Activated CD8-positive, alpha-beta memory T cell treated with anti-CD3 and anti-CD28 coated beads for 24 hours (primary cell): Measurements from ENCODE around the gene SEPTIN5.

ENCODE experiments used
- DNase-seq: peaks from one replicate; pipeline ENCODE4 v3.0.0-alpha.2; 2020

SEPTIN5 gene

GRCh38 chr22:19735665-19736510 lies 21.6 kb downstream of the SEPTIN5 start:
- no peak for DNase-seq

DNA sequence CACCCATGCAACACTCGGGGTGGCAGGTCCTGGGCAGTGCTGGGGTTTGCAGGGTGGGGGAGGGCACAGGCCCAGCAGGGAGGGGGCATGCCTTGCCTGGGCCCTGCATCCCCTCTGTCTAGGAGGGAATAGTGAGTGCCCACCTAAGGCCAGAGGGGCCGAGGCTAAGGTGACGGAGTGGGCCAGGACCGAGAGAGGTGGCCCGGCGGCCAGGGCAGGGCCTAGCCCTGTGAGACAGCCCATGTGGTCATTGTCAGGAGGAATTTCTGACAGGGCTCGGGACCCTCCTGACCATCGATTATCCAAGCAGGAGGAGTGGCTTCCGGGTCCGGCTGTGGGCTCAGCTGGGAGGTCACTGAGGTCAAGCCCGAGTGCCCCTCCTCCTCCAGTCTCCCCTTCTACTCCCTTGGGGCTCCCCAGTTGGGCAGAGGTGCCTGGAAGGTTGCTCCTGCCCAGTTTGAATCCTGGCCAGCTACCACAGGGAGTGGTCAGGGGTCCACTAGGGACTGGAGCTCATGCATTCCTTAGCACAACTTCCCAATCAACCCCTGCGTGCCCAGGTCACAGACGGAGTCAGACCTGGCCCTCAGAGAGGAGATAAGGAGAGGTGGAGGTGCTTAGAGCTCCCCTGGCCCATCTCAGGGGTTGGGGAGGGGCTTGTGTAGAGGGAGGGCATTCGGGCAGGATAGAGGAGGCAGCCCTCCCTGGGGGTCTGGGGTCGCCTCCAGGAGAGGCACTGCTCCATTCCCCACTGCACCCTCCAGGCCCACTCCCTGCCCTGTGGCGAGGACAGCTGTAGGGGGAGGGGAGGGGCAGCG lies 23.8 kb downstream of the SEPTIN5 start:
- no peak for DNase-seq

- no peak for DNase-seq
Measured at GRCh38 chr22:19738664-19739447, 24.6 kb downstream of the SEPTIN5 start.

GRCh38 chr22:19739448-19739895 lies 25.2 kb downstream of the SEPTIN5 start:
- no peak for DNase-seq

GRCh38 chr22:19739911-19740449 lies 25.7 kb downstream of the SEPTIN5 start:
- DNase-seq: no peak

DNA sequence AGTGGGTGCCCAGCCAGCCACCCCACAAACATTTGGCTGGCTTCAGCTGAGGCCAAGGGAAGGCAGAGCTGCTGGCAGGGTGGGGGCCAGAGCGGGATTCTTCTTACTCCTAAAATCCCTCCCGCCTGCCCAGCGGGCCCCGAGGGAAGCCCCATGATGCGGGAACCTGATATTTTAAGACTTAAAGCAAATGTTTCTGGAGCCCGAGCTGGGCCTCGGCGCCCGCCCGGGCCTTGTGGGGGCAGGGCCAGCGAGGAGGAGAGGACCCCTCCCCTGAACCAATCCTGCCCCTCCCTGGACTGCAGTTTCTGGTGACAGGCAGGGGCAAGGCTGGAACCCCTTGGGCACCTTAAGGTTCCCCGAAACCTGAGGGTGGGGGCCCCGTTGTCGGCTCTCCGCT lies 26.3 kb downstream of the SEPTIN5 start:
- DNase-seq: no peak

DNA sequence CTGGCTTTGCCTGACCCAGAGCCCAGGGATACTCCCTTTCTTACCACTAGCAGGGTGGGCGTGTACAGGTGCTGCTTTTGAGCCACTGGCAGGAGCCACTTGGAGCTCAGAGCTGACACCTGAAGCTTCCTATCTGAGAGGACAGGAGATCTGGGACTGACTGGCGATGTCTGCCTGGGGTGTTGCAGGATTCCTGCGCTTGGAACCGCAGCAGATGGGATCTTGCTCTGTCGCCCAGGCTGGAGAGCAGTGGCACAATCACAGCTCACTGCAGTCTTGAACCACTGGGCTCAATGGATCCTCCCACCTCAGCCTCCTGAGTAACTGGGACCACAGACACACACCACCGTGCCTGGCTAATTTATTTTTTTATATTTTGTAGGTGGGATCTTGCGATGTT lies 26.8 kb downstream of the SEPTIN5 start:
- DNase-seq: no peak

GRCh38 chr22:19742160-19743066 lies 28.1 kb downstream of the SEPTIN5 start:
- no peak for DNase-seq

- no peak for DNase-seq
Measured at GRCh38 chr22:19743081-19743480, 28.8 kb downstream of the SEPTIN5 start.

GRCh38 chr22:19743651-19744050 lies 29.3 kb downstream of the SEPTIN5 start:
- DNase-seq: no peak

- no peak for DNase-seq
Measured at GRCh38 chr22:19744350-19745006, 30.2 kb downstream of the SEPTIN5 start.

- no peak for DNase-seq
Measured at GRCh38 chr22:19745155-19746101, 31.1 kb downstream of the SEPTIN5 start.

DNA sequence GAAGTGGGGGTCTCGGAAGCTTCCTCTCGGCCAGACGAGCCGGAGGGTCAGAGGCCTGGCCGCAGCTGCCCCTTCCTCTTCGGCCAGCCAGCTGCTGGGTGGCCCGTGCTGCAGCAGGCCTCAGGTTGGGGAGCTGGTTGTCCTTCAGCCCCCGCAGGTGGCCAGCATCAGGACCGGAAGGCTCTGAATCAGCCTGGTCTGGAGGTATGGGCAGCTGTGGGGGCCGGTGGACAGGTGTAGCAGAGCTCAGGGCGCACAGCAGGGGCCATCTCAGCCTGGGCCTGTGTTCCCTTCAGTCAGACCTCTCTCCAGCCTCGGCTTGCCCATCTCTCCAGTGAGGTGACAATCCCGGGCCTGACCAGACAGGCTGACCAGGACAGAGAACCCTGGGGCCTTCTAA lies 32.4 kb downstream of the SEPTIN5 start:
- no peak for DNase-seq

DNA sequence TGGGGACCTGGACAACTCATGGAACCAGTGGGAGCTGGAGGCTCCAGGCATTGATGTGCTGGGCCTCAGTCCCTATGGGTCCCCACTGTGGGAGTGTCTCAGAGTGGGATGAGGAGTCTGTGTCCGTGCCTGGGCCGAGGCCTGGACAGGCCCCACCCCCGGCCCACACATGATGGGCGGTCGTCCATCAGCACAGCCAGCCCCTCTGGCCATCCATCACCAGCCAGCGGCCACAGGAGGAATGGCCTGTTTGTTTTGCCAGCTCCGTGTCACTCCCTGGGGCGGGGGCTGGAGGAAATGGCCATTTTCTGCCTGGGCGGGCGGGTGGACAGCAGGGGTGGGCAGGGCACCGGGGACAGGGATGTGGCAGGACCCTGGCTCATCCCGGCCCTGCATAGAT lies 33.2 kb downstream of the SEPTIN5 start:
- no peak for DNase-seq

DNA sequence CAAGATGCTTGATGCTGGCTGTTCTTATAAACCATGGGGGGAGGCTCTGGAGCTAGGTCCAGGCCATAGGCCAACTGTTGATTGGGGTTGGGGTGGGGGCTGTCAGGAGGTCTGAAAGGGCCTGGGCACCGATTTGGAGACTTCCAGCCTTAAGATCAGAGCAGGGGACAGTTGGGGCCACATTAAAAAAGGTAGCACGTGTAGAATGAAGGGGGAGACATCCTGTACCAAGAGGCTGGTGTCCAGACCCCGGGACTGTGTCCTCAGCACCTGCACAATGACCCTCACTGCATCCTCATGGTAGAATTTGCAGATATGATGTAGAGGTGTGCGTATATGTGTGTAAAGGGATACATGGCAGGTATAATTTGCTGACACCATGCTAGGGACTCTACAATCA lies 33.8 kb downstream of the SEPTIN5 start:
- DNase-seq: no peak

GRCh38 chr22:19748991-19749664 lies 34.8 kb downstream of the SEPTIN5 start:
- no peak for DNase-seq

GRCh38 chr22:19749876-19750275 lies 35.6 kb downstream of the SEPTIN5 start:
- no peak for DNase-seq

DNA sequence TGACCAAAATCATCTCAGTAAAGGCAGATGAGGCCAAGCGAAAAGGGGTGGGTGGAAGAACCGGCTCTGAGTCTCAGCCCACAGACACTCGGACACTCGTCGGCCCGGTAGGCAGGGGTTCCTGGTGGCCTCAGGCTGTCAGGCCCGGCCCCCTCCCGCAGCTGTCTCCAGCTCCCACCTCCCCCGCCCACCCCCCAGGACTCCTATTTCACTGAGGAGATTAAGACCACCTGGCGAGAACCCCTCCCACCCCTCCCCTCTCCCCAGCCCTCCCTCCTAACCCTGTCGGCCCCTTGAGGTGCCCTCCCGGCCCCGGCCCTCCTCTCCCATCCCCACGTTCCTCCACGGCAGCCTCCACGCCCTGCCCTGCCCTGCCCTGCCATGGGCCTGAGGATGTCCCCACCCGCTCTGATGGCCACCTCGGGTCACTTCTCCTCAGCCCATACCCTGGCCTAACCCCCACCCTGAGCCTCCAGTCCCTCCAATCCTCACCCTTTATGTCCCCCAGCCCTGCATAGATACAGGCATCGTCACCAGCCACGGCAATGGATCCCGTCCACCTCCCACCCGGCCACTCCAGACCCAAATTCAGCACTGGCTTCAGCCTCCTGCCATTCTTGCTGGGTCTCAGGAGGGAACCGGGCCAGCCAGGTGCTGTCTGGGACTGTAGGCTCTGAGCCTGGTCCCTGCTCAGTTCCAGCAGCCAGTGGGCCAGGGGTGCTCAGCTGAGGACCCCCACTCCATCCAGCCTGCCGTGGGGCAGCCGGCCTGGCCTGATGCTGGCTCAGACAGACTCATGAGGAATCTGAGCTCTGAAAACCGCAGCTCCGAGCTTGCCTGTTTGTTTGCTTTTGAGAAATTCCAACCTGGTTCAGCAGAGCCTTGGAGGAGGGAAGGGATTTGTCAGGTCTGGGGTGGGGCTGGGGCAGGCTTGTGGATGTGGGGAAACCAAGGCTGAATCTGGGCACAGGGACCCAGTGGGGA lies 36.5 kb downstream of the SEPTIN5 start:
- DNase-seq: no peak
